HCT116 (cell line): ENCODE results near the gene FOXS1. TPM values are rescaled to one million over a fixed set of nuclear protein-coding genes. Genes with fewer than 3 reads are reported as not detected.

Experiments
- ATAC-seq: fragments of 200-7000 bp; cut with Tn5 transposase; 2 replicates; pipeline ENCODE4 v1.9.1; 2020; ENCODE audit warnings: mild to moderate bottlenecking, moderate library complexity
- BruUV-seq: library from RNA; stranded (reverse); fragments of 400-500 nt; replicated peaks from 2 replicates; lab custom pipeline; 2021; lab: Mats Ljungman, UMichigan
- CTCF ChIA-PET: fragments of 300-600 bp; sonication (Branson Sonifier 250); formaldehyde crosslinking; loops from one replicate; lab custom pipeline; 2021; ENCODE audit warnings: antibody characterized with exemption; lab: Charles Lee
- POLR2A ChIA-PET: fragments of 300-600, 350-600 bp; sonication (Branson Sonifier 250); formaldehyde crosslinking; loops from one replicate; lab custom pipeline; 2021; ENCODE audit warnings: antibody characterized with exemption; lab: Charles Lee
- RAD21 ChIA-PET, 2 experiments: fragments of 300-600 bp; sonication (Branson Sonifier 250); formaldehyde crosslinking; loops; one replicate each; lab custom pipeline; 2023; ENCODE audit warnings: low total read pairs in 2 of 2; ENCODE audit not compliant: uncharacterized antibody in 2 of 2, unreplicated experiment in 2 of 2, low non-redundant PET in 1 of 2; lab: Charles Lee
- DNase-seq: peaks from one replicate; pipeline ENCODE4 v3.0.0-alpha.2; 2010; ENCODE audit warnings: low read depth, low spot score
- H2AFZ ChIP-seq: fragments of 200-600 bp; shearing (Covaris generic), sonication (generic); 2 replicates; pipeline ENCODE4 v1.6.1; 2017; ENCODE audit warnings: low read depth, mixed run types, mixed read lengths, antibody characterized with exemption, low read length; ENCODE audit not compliant: poor library complexity, severe bottlenecking
- H3K27ac ChIP-seq: 2 replicates; pipeline ENCODE4 v1.5.1; 2012; ENCODE audit warnings: low read depth, low read length
- H3K27me3 ChIP-seq: fragments of 200-600 bp; sonication (generic); 2 replicates; pipeline ENCODE4 v1.6.1; 2016; ENCODE audit warnings: mixed run types, low read length, mixed read lengths; ENCODE audit not compliant: insufficient read depth
- H3K36me3 ChIP-seq, 2 experiments: fragments of 200-500 bp in 1 of 2; fragments of 200-600 bp in 1 of 2; sonication (Bioruptor generic) in 1 of 2; sonication (generic) in 1 of 2; 2 replicates each; pipeline versions ENCODE4 v1.5.1 to v1.6.1; 2014 to 2016; ENCODE audit warnings: low read length in 2 of 2, inconsistent platforms in 1 of 2, mixed read lengths in 1 of 2, mixed run types in 1 of 2; ENCODE audit not compliant: insufficient read depth in 2 of 2, control insufficient read depth in 1 of 2
- H3K4me1 ChIP-seq, 2 experiments: fragments of 200-600 bp in 1 of 2; sonication (generic) in 1 of 2; 2 replicates each; pipeline versions ENCODE4 v1.5.1 to v1.6.1; 2012 to 2017; ENCODE audit warnings: low read length in 2 of 2, inconsistent platforms in 1 of 2, mild to moderate bottlenecking in 1 of 2, mixed read lengths in 1 of 2, mixed run types in 1 of 2, moderate library complexity in 1 of 2; ENCODE audit not compliant: insufficient read depth in 2 of 2, control insufficient read depth in 1 of 2
- H3K4me2 ChIP-seq: fragments of 200-600 bp; sonication (generic); 2 replicates; pipeline ENCODE4 v1.6.1; 2017; ENCODE audit warnings: mixed run types, low read length, mixed read lengths
- H3K4me3 ChIP-seq, 2 experiments: fragments of 200-600 bp in 1 of 2; sonication (generic) in 1 of 2; replicated peaks in 1 of 2; 2 replicates each; pipeline ENCODE4 v1.5.1; 2011 to 2016; ENCODE audit warnings: low read length in 2 of 2, control low read depth in 1 of 2, low read depth in 1 of 2, mild to moderate bottlenecking in 1 of 2, mixed read lengths in 1 of 2, mixed run types in 1 of 2
- H3K79me2 ChIP-seq: fragments of 200-600 bp; sonication (generic); 2 replicates; pipeline ENCODE4 v1.6.1; 2017; ENCODE audit warnings: mild to moderate bottlenecking, mixed run types, low read length, moderate library complexity, mixed read lengths; ENCODE audit not compliant: insufficient read depth
- H3K9ac ChIP-seq: fragments of 200-600 bp; sonication (generic); 2 replicates; pipeline ENCODE4 v1.6.1; 2016; ENCODE audit warnings: low read length, mixed read lengths
- H3K9me2 ChIP-seq: fragments of 200-600 bp; sonication (generic), shearing (Covaris generic); 2 replicates; pipeline ENCODE4 v1.6.1; 2017; ENCODE audit warnings: mixed run types, mild to moderate bottlenecking, moderate library complexity; ENCODE audit not compliant: insufficient read depth
- H3K9me3 ChIP-seq, 2 experiments: fragments of 200-500 bp in 1 of 2; fragments of 200-600 bp in 1 of 2; sonication (Bioruptor generic) in 1 of 2; sonication (generic) in 1 of 2; 2 replicates each; pipeline ENCODE4 v1.6.1; 2014 to 2017; ENCODE audit warnings: low read length in 2 of 2, mixed read lengths in 2 of 2, inconsistent platforms in 1 of 2, low read depth in 1 of 2, mild to moderate bottlenecking in 1 of 2, mixed run types in 1 of 2, moderate library complexity in 1 of 2; ENCODE audit not compliant: control insufficient read depth in 1 of 2, insufficient read depth in 1 of 2
- H4K20me1 ChIP-seq: fragments of 200-600 bp; sonication (generic), shearing (Covaris generic); 2 replicates; pipeline ENCODE4 v1.6.1; 2017; ENCODE audit warnings: mixed run types, mild to moderate bottlenecking, moderate library complexity; ENCODE audit not compliant: insufficient read depth
- ATF3 ChIP-seq: IDR thresholded peaks from 2 replicates; pipeline ENCODE4 v1.6.1; 2012
- EGR1 ChIP-seq: IDR thresholded peaks from 2 replicates; pipeline ENCODE4 v1.6.1; 2012; ENCODE audit warnings: low read depth
- ELF1 ChIP-seq: IDR thresholded peaks from 2 replicates; pipeline ENCODE4 v1.6.1; 2012; ENCODE audit warnings: low read depth, borderline replicate concordance
- EZH2phosphoT487 ChIP-seq: fragments of 200-600 bp; IDR thresholded peaks from 2 replicates; pipeline ENCODE4 v1.6.1; 2018; ENCODE audit warnings: antibody characterized with exemption, borderline replicate concordance
- JUND ChIP-seq: IDR thresholded peaks from 2 replicates; pipeline ENCODE4 v1.6.1; 2012
- MAX ChIP-seq: IDR thresholded peaks from 2 replicates; pipeline ENCODE4 v1.6.1; 2012
- POLR2A ChIP-seq: IDR thresholded peaks from 2 replicates; pipeline ENCODE4 v1.7.0; 2011; ENCODE audit warnings: borderline replicate concordance; ENCODE audit not compliant: insufficient read depth, insufficient read length; ENCODE audit errors: extremely low read depth
- RAD21 ChIP-seq: IDR thresholded peaks from 2 replicates; pipeline ENCODE4 v1.6.1; 2012; ENCODE audit warnings: low read depth, mild to moderate bottlenecking
- SP1 ChIP-seq: IDR thresholded peaks from 2 replicates; pipeline ENCODE4 v1.6.1; 2012; ENCODE audit warnings: low read depth
- YY1 ChIP-seq: IDR thresholded peaks from 2 replicates; pipeline ENCODE4 v1.6.1; 2011; ENCODE audit warnings: low read length, low read depth, moderate library complexity, mild to moderate bottlenecking; ENCODE audit not compliant: insufficient replicate concordance; ENCODE audit errors: extremely low read depth
- ZNF274 ChIP-seq: fragments of 200-500 bp; sonication (Bioruptor generic); IDR thresholded peaks from 2 replicates; pipeline ENCODE4 v1.6.1; 2014; ENCODE audit warnings: mild to moderate bottlenecking, low read depth, low read length, inconsistent platforms
- intact Hi-C: fragments of 100-400 bp; cut with micrococcal nuclease; formaldehyde crosslinking; loops from 2 replicates; pipeline ENCODE4 v1.10.0; 2022
- total RNA-seq: library from RNA; stranded (reverse); gene quantifications from one replicate; pipeline ENCODE4 v1.2.1, GENCODE V29; 2021; ENCODE audit not compliant: unreplicated experiment
- TF ChIP-seq, protein P1 (sequence below): IDR thresholded peaks from 2 replicates; pipeline ENCODE4 v1.6.1; 2012; ENCODE audit warnings: low read depth

FOXS1 gene
- total RNA-seq, 1 experiment from 2014 or later, result not detected

DNA sequence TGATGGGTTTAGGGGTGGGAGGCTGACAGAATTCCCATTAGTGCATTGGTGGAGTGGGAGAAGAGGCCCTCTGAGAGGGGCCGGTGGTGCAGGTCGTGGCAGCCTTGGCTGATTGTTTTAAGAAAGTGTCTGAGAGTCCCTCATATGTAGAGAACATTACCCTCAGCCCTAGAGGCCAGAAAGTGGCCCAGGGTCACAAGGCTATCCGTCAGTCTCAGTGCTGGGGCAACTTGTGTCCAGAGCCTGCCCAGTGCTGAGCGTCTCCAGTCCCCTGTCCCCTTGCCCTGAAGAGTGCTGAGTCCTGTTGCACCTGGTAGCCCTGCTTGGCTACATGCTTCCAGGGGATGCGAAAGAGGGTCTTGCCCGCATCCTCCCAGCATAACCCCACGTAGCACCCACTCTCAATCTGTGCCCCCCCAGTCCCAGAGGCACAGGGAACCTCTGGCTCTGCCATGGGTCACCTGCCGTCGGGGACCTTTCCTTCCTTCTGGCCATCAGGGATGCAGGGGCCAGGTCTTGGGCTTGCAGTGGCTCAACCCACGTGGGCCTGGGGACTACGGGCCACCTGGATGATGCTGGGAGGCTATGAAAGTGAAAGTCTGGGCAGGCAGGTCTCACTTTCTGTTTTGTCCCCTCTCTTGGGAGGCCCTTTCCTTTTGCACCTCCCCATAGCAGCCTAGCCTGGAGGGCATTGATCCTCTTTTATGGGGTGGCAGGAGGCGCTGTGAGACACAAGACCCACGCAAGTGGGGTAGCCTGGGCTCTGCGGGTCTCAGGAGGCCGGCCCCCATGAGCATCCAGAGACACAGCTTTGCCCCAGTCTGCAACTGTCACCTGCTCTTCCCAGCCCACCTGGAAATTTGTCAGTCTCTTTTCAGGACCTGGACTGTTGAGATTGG is 12.7 kb upstream of the FOXS1 start:
- ChIA-PET RAD21 (no interaction called here), POLR2A (no interaction called here), CTCF (no interaction called here)
- no peak overlapping the region for H3K9ac ChIP-seq
- no peaks in the 10 kb centered on the region for H4K20me1 ChIP-seq
- no peaks in the 10 kb centered on the region for H3K79me2 ChIP-seq
- no TSS peak for BruUV-seq
- intact Hi-C loops, result no loop called here
- H3K36me3 ChIP-seq, result no peaks in the 10 kb centered on the region
- no peak for TF ChIP-seq ZNF274
- no peak for TF ChIP-seq YY1
- TF ChIP-seq JUND, result no peak
- no peak for TF ChIP-seq POLR2A
- TF ChIP-seq, all 23 proteins: peak for 0
- H3K4me3 ChIP-seq, result no peak overlapping the region
- H3K27me3 ChIP-seq, result no peaks in the 10 kb centered on the region; the same call in 1 of the 2 replicates
- H3K4me1 ChIP-seq, result peaks cover 15 to 20% of the 10 kb centered on the region in 2 experiments; a peak in 3 of 4 replicates
- no peak overlapping the region for H3K4me2 ChIP-seq
- H3K9me3 ChIP-seq, result no peaks in the 10 kb centered on the region
- ATAC-seq (no peak), DNase-seq (no peak)
- no peaks in the 10 kb centered on the region for H3K9me2 ChIP-seq
- no peak overlapping the region for H2AFZ ChIP-seq
- H3K27ac ChIP-seq, result no peak overlapping the region

DNA sequence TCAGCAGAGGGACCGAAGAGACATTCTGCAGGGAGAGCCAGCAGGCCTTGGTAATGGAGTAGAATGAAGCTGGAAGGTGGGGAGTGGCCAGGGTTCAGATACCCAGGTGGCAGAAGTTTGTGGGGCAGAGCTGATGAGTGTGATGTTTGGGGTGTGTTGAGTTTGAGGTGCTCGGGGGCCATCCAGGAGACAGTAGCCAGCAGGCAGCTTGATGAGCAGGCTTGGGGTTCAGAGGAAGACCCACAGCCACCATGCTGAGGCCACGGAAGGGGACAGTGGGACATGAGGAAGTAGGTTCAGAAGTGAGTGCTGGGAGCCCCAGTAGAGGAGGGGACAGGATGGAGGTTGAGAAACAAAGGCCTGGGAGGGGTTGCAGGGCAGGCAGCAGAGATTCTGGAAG is 11.1 kb upstream of the FOXS1 start:
- Histone ChIP-seq H3K27me3 (no peaks in the 10 kb centered on the region; the same call in 1 of the 2 replicates), H2AFZ (no peak overlapping the region), H3K9me2 (no peaks in the 10 kb centered on the region)
- no peak for TF ChIP-seq ATF3
- no peak for TF ChIP-seq EZH2phosphoT487
- TF ChIP-seq ZNF274, result no peak
- TF ChIP-seq ELF1, result no peak
- TF ChIP-seq EGR1, result no peak
- TF ChIP-seq, protein P1, sequence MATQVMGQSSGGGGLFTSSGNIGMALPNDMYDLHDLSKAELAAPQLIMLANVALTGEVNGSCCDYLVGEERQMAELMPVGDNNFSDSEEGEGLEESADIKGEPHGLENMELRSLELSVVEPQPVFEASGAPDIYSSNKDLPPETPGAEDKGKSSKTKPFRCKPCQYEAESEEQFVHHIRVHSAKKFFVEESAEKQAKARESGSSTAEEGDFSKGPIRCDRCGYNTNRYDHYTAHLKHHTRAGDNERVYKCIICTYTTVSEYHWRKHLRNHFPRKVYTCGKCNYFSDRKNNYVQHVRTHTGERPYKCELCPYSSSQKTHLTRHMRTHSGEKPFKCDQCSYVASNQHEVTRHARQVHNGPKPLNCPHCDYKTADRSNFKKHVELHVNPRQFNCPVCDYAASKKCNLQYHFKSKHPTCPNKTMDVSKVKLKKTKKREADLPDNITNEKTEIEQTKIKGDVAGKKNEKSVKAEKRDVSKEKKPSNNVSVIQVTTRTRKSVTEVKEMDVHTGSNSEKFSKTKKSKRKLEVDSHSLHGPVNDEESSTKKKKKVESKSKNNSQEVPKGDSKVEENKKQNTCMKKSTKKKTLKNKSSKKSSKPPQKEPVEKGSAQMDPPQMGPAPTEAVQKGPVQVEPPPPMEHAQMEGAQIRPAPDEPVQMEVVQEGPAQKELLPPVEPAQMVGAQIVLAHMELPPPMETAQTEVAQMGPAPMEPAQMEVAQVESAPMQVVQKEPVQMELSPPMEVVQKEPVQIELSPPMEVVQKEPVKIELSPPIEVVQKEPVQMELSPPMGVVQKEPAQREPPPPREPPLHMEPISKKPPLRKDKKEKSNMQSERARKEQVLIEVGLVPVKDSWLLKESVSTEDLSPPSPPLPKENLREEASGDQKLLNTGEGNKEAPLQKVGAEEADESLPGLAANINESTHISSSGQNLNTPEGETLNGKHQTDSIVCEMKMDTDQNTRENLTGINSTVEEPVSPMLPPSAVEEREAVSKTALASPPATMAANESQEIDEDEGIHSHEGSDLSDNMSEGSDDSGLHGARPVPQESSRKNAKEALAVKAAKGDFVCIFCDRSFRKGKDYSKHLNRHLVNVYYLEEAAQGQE, result no peak
- no peak for TF ChIP-seq RAD21
- no peak for TF ChIP-seq MAX
- no peak for TF ChIP-seq SP1
- TF ChIP-seq, all 23 proteins: peak for 0
- Histone ChIP-seq H3K4me3 (no peak overlapping the region), H3K79me2 (no peaks in the 10 kb centered on the region), H3K36me3 (no peaks in the 10 kb centered on the region), H3K4me1 (peaks cover 10 to 15% of the 10 kb centered on the region in 2 experiments; a peak in 3 of 4 replicates), H3K4me2 (no peak overlapping the region), H3K9me3 (no peaks in the 10 kb centered on the region), H4K20me1 (no peaks in the 10 kb centered on the region), H3K9ac (no peak overlapping the region), H3K27ac (no peak overlapping the region)
- no TSS peak for BruUV-seq
- CTCF ChIA-PET, result interaction anchor here (3.3 kb wide), 1 partner anchor 174 kb away, joined by 13 read pairs; no protein-coding TSS in a partner anchor
- no peak for DNase-seq
- no peak for ATAC-seq
- RAD21 ChIA-PET, result no interaction called here
- intact Hi-C loops, result no loop called here
- POLR2A ChIA-PET, result interaction anchor here (0.5 kb wide), 1 partner anchor 17 kb away, joined by 6 read pairs; no protein-coding TSS in a partner anchor
